Measurements from ENCODE around the gene PTPRO.

PTPRO gene

DNA sequence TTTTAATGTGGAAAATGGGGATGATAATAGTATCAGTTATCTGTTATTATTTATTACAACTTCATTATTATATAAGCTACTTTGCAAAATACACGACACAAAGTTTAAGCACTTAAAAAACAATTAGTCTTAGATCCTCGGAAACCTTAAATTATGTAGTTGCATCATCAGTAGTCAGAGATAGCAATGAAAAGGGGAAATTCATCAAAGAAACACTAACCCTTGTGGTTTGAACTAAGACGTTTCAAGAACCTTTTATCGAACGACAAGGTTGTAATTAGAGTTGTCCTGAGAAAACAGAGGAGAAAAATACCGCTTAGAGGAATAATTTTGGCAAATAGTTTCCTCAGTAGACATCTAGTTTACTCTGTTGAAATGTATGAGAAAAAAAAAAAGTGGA lies 198.5 kb downstream of the PTPRO start:
- no peak overlapping the region for H3K4me3 ChIP-seq (ENCODE audit: low read length)
- TF ChIP-seq EZH2phosphoT487 (IDR thresholded peaks at IDR 0.05; ENCODE audit: low read depth) = no peak
- H3K9ac ChIP-seq (ENCODE audit: low read length) = no peak overlapping the region
- no peak overlapping the region for H3K4me2 ChIP-seq (ENCODE audit: low read length)
- H3K36me3 ChIP-seq (replicated peaks; ENCODE audit: low read depth, low read length) = no peaks in the 10 kb centered on the region
- H3K27ac ChIP-seq (ENCODE audit: low read length) = no peak overlapping the region
- H2AFZ ChIP-seq (ENCODE audit: low read depth, low read length) = no peak overlapping the region
- no peaks in the 10 kb centered on the region for H4K20me1 ChIP-seq (ENCODE audit: insufficient read depth, low read length)
- peaks cover 10% of the 10 kb centered on the region for H3K4me1 ChIP-seq (ENCODE audit: low read length)
- no peaks in the 10 kb centered on the region for H3K79me2 ChIP-seq (ENCODE audit: low read length)
- no peaks in the 10 kb centered on the region for H3K9me3 ChIP-seq (ENCODE audit: insufficient read depth, low read length)
- peaks cover 7% of the 10 kb centered on the region; the same call in 1 of the 2 replicates for H3K27me3 ChIP-seq (ENCODE audit: low read depth, low read length)

DNA sequence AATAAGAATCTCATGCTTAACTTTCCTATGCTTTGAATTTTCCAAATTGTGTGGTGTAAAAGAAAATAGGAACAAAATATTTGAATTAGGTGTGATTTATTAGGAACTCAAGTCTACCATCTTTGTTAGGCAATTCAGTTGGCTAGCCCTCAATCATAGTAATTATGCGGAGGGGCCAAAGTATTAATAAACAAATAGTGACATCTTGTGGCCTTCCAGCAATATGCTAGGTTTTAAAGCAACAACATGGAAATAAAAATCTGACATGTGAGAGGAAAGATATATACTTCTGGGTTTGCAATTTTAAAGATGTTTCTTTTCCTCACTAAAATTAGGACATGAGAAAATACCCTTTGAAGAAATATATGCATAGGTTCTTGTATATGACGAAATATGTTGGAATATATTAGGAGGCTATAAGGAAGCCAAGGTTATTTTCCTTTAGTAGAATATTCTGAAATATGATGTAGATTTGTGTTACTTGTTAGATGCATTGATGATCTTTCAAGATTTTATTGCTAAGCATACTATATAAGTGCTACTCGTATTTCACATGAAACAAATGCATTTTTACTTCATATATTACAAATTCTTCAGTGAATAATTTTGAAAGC lies 200.4 kb downstream of the PTPRO start:
- Histone ChIP-seq H3K79me2 (ENCODE audit: low read length) (no peaks in the 10 kb centered on the region), H3K9ac (ENCODE audit: low read length) (no peak overlapping the region), H3K4me1 (ENCODE audit: low read length) (peaks cover 25% of the 10 kb centered on the region), H3K27ac (ENCODE audit: low read length) (no peak overlapping the region), H3K36me3 (replicated peaks; ENCODE audit: low read depth, low read length) (no peaks in the 10 kb centered on the region), H3K4me3 (ENCODE audit: low read length) (no peak overlapping the region), H3K27me3 (ENCODE audit: low read depth, low read length) (peaks cover 7% of the 10 kb centered on the region; the same call in 1 of the 2 replicates), H3K4me2 (ENCODE audit: low read length) (no peak overlapping the region), H2AFZ (ENCODE audit: low read depth, low read length) (no peak overlapping the region), H4K20me1 (ENCODE audit: insufficient read depth, low read length) (no peaks in the 10 kb centered on the region), H3K9me3 (ENCODE audit: insufficient read depth, low read length) (no peaks in the 10 kb centered on the region)
- TF ChIP-seq, protein P1, sequence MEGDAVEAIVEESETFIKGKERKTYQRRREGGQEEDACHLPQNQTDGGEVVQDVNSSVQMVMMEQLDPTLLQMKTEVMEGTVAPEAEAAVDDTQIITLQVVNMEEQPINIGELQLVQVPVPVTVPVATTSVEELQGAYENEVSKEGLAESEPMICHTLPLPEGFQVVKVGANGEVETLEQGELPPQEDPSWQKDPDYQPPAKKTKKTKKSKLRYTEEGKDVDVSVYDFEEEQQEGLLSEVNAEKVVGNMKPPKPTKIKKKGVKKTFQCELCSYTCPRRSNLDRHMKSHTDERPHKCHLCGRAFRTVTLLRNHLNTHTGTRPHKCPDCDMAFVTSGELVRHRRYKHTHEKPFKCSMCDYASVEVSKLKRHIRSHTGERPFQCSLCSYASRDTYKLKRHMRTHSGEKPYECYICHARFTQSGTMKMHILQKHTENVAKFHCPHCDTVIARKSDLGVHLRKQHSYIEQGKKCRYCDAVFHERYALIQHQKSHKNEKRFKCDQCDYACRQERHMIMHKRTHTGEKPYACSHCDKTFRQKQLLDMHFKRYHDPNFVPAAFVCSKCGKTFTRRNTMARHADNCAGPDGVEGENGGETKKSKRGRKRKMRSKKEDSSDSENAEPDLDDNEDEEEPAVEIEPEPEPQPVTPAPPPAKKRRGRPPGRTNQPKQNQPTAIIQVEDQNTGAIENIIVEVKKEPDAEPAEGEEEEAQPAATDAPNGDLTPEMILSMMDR (IDR thresholded peaks at IDR 0.05; ENCODE audit: low read depth, low read length) = peak; percentile 77
- no peak for TF ChIP-seq EZH2phosphoT487 (IDR thresholded peaks at IDR 0.05; ENCODE audit: low read depth)

DNA sequence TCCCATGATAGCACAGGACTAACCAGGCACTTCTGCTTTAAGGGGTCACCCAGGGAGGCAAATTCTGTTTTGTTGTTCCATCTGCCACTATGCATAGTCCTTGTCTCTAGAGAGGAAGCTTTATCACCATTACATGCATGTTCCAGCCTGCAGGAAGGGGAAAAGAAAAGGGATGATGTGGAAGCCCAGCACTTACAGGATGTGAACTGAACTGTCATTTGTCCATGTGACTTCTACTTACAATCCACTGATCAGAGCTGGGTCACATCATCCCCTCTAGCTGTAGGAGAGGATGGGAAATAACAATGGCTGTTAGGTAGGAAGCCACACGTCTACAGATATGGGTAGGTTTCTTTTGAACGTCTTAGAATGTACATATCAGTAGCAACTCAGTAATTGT lies 203.1 kb downstream of the PTPRO start:
- 0 out of 2 replicates have a peak overlapping the region, but pooled peaks have one; percentile 19 for H2AFZ ChIP-seq (ENCODE audit: low read depth, low read length)
- peaks cover 7% of the 10 kb centered on the region; the same call in 1 of the 2 replicates for H3K27me3 ChIP-seq (ENCODE audit: low read depth, low read length)
- 0 out of 2 replicates have a peak, but pooled peaks cover 6% of the 10 kb centered on the region for H3K9me3 ChIP-seq (ENCODE audit: insufficient read depth, low read length)
- no peaks in the 10 kb centered on the region for H3K36me3 ChIP-seq (replicated peaks; ENCODE audit: low read depth, low read length)
- no peaks in the 10 kb centered on the region for H4K20me1 ChIP-seq (ENCODE audit: insufficient read depth, low read length)
- H3K79me2 ChIP-seq (ENCODE audit: low read length) = no peaks in the 10 kb centered on the region
- H3K9ac ChIP-seq (ENCODE audit: low read length) = no peak overlapping the region
- H3K4me2 ChIP-seq (ENCODE audit: low read length) = peak overlapping the region; percentile 65; the same call in 1 of the 2 replicates
- no peak overlapping the region for H3K4me3 ChIP-seq (ENCODE audit: low read length)
- TF ChIP-seq EZH2phosphoT487 (IDR thresholded peaks at IDR 0.05; ENCODE audit: low read depth) = no peak
- TF ChIP-seq, protein P1 (IDR thresholded peaks at IDR 0.05; ENCODE audit: low read depth, low read length) = no peak
- H3K27ac ChIP-seq (ENCODE audit: low read length) = no peak overlapping the region
- peaks cover 23% of the 10 kb centered on the region for H3K4me1 ChIP-seq (ENCODE audit: low read length)

DNA sequence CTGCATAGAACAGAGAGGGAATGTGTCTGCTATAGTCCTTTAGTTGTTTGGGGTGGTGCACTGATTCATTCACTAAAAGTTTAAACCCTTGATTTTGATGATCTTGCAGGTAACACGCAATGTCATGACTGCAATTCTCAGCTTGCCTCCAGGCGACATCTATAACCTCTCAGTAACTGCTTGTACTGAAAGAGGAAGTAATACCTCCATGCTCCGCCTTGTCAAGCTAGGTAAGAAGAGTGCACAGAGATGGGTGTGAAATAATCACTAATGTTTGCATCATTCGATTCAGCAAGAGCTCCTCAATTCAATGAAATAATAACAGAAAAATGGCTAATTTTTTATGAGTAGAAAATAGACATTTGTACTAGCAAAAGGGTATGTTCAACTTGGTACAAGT lies 203.7 kb downstream of the PTPRO start:
- peaks cover 23% of the 10 kb centered on the region for H3K4me1 ChIP-seq (ENCODE audit: low read length)
- no peaks in the 10 kb centered on the region for H3K79me2 ChIP-seq (ENCODE audit: low read length)
- 0 out of 2 replicates have a peak, but pooled peaks cover 6% of the 10 kb centered on the region for H3K9me3 ChIP-seq (ENCODE audit: insufficient read depth, low read length)
- H4K20me1 ChIP-seq (ENCODE audit: insufficient read depth, low read length) = no peaks in the 10 kb centered on the region
- H3K4me2 ChIP-seq (ENCODE audit: low read length) = peak overlapping the region; percentile 65
- TF ChIP-seq EZH2phosphoT487 (IDR thresholded peaks at IDR 0.05; ENCODE audit: low read depth) = no peak
- TF ChIP-seq, protein P1 (IDR thresholded peaks at IDR 0.05; ENCODE audit: low read depth, low read length) = peak; percentile 24
- H3K27ac ChIP-seq (ENCODE audit: low read length) = peak overlapping the region; percentile 19; the same call in 1 of the 2 replicates
- no peak overlapping the region; the same call in 1 of the 2 replicates for H2AFZ ChIP-seq (ENCODE audit: low read depth, low read length)
- peak overlapping the region; percentile 32 for H3K9ac ChIP-seq (ENCODE audit: low read length)
- H3K4me3 ChIP-seq (ENCODE audit: low read length) = peak overlapping the region; percentile 42
- no peaks in the 10 kb centered on the region for H3K36me3 ChIP-seq (replicated peaks; ENCODE audit: low read depth, low read length)
- peaks cover 7% of the 10 kb centered on the region; the same call in 1 of the 2 replicates for H3K27me3 ChIP-seq (ENCODE audit: low read depth, low read length)
